HepG2 (cell line): Measurements from ENCODE around the gene MTIF2. TPM values are rescaled to one million over a fixed set of nuclear protein-coding genes. Genes with fewer than 3 reads are reported as not detected.

Source experiments
- DPF2 ChIP-seq: sonication (generic); formaldehyde crosslinking; IDR thresholded peaks from 2 replicates; pipeline ENCODE4 v1.4.0; 2020; ENCODE audit warnings: mild to moderate bottlenecking, low read depth, missing genetic modification reagents, borderline replicate concordance
- ETV5 ChIP-seq: IDR thresholded peaks from 2 replicates; pipeline ENCODE4 v1.6.1; 2018; ENCODE audit warnings: missing biosample characterization, missing genetic modification reagents, inconsistent platforms, borderline replicate concordance
- HNF4A ChIP-seq: sonication (generic); formaldehyde crosslinking; IDR thresholded peaks from 2 replicates; pipeline ENCODE4 v1.4.0; 2020; ENCODE audit warnings: missing genetic modification reagents
- MAX ChIP-seq: IDR thresholded peaks from 2 replicates; pipeline ENCODE4 v1.6.1; 2012; ENCODE audit warnings: inconsistent platforms
- NKX3-1 ChIP-seq: sonication (generic); formaldehyde crosslinking; IDR thresholded peaks from 2 replicates; pipeline ENCODE4 v1.5.0; 2020; ENCODE audit warnings: missing genetic modification reagents
- PPARG ChIP-seq: conservative IDR thresholded peaks from 2 replicates; pipeline ENCODE4 v1.6.1; 2016; ENCODE audit warnings: missing biosample characterization, missing genetic modification reagents
- RFX5 ChIP-seq: IDR thresholded peaks from 2 replicates; pipeline ENCODE4 v1.6.1; 2011; ENCODE audit warnings: low read depth, low read length, improper control_type of control experiment
- SOX13 ChIP-seq, 3 experiments: fragments of 450-650 bp in 1 of 3; sonication (generic) in 1 of 3; formaldehyde crosslinking in 1 of 3; IDR thresholded peaks in 2 of 3; conservative IDR thresholded peaks in 1 of 3; 2 replicates each; pipeline versions ENCODE4 v1.5.0 to v1.6.1; 2016 to 2020; ENCODE audit warnings: antibody characterized with exemption in 1 of 3, mild to moderate bottlenecking in 1 of 3, missing compliant biosample characterization in 1 of 3, missing genetic modification reagents in 1 of 3, moderate library complexity in 1 of 3
- TCF7 ChIP-seq: sonication (generic); IDR thresholded peaks from 2 replicates; pipeline ENCODE4 v1.6.1; 2016; ENCODE audit warnings: antibody characterized with exemption, low read depth
- ZBTB14 ChIP-seq: sonication (generic); formaldehyde crosslinking; IDR thresholded peaks from 2 replicates; pipeline ENCODE4 v1.4.0; 2020; ENCODE audit warnings: missing genetic modification reagents
- ZBTB38 ChIP-seq: sonication (generic); formaldehyde crosslinking; IDR thresholded peaks from 2 replicates; pipeline ENCODE4 v1.5.1; 2020; ENCODE audit warnings: mild to moderate bottlenecking, missing genetic modification reagents
- ZFP37 ChIP-seq: sonication (generic); formaldehyde crosslinking; IDR thresholded peaks from 2 replicates; pipeline ENCODE4 v1.4.0; 2020; ENCODE audit warnings: missing genetic modification reagents, borderline replicate concordance
- ZKSCAN5 ChIP-seq: sonication (generic); formaldehyde crosslinking; IDR thresholded peaks from 2 replicates; pipeline ENCODE4 v1.5.1; 2020; ENCODE audit warnings: mild to moderate bottlenecking, missing genetic modification reagents
- ZNF276 ChIP-seq: sonication (generic); formaldehyde crosslinking; IDR thresholded peaks from 2 replicates; pipeline ENCODE4 v1.4.0; 2020; ENCODE audit warnings: mild to moderate bottlenecking, low read depth, missing genetic modification reagents
- ZNF34 ChIP-seq: sonication (generic); formaldehyde crosslinking; IDR thresholded peaks from 2 replicates; pipeline ENCODE4 v1.4.0; 2020; ENCODE audit warnings: mild to moderate bottlenecking, missing genetic modification reagents, borderline replicate concordance
- ZNF350 ChIP-seq: sonication (generic); formaldehyde crosslinking; IDR thresholded peaks from 2 replicates; pipeline ENCODE4 v1.4.0; 2020; ENCODE audit warnings: mild to moderate bottlenecking, low read depth, missing genetic modification reagents, borderline replicate concordance
- ZNF383 ChIP-seq: sonication (generic); formaldehyde crosslinking; IDR thresholded peaks from 2 replicates; pipeline ENCODE4 v1.4.0; 2020; ENCODE audit warnings: missing genetic modification reagents, mild to moderate bottlenecking, borderline replicate concordance
- ZNF816 ChIP-seq: sonication (generic); formaldehyde crosslinking; IDR thresholded peaks from 2 replicates; pipeline ENCODE4 v1.8.0; 2022; ENCODE audit warnings: missing genetic modification reagents, mild to moderate bottlenecking, borderline replicate concordance
- polyA plus RNA-seq, 8 experiments: library from polyadenylated mRNA; depleted of rRNA in 3 of 8; stranded (reverse) in 7 of 8; unstranded in 1 of 8; fragments of >200 nt; fragmentation: Illumina TruSeq in 4 of 8; extraction: Trizol in 4 of 8; gene quantifications; 2 replicates each; pipeline versions ENCODE4 v1.2.1 to v1.2.3, GENCODE V29; 2011 to 2016; ENCODE audit warnings: low read depth in 4 of 8, missing spikeins in 1 of 8, mixed read lengths in 1 of 8; ENCODE audit not compliant: insufficient read depth in 1 of 8
- total RNA-seq, 5 experiments: library from RNA; depleted of rRNA; stranded (reverse); fragments of >200 nt; fragmentation: Illumina TruSeq; extraction: Trizol; gene quantifications; 2 replicates each; pipeline ENCODE4 v1.2.3, GENCODE V29; 2016; ENCODE audit warnings: low read depth in 1 of 5
- TF ChIP-seq, protein P1 (sequence below): sonication (generic); formaldehyde crosslinking; IDR thresholded peaks from 2 replicates; pipeline ENCODE4 v1.5.0; 2020; ENCODE audit warnings: missing genetic modification reagents
- TF ChIP-seq, protein P2 (sequence below): IDR thresholded peaks from 2 replicates; pipeline ENCODE4 v1.6.1; 2016; ENCODE audit warnings: low read depth, missing genetic modification reagents, missing compliant biosample characterization

Gene MTIF2
- total and polyA plus RNA-seq, 2 of the 13 experiments (the other 11 are each of a cell fraction or from before 2014, with no cell fraction given), result 32.1 to 92.1 TPM

DNA sequence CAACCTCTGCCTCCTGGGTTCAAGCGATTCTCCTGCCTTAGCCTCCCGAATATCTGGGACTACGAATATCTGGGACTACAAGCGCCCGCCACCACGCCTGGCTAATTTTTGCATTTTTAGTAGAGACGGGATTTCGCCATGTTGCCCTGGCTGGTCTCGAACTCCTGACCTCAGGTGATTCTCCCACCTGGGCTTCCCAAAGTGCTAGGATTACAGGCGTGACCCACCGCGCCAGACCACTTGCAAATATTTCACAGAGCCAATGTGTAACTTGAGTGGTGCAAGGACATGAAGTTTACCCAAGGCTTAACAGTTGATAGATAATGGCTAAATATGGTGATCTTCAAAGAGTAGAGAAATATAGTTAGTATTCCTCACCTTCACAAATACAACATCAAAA, 14.1 kb upstream of the MTIF2 start (continued):
- TF ChIP-seq ZFP37, result no peak
- no peak for TF ChIP-seq ZKSCAN5 (CRISPR knock-in tag)
- no peak for TF ChIP-seq MAX
- TF ChIP-seq ZNF383 (CRISPR knock-in tag), result no peak
- TF ChIP-seq, protein P1, sequence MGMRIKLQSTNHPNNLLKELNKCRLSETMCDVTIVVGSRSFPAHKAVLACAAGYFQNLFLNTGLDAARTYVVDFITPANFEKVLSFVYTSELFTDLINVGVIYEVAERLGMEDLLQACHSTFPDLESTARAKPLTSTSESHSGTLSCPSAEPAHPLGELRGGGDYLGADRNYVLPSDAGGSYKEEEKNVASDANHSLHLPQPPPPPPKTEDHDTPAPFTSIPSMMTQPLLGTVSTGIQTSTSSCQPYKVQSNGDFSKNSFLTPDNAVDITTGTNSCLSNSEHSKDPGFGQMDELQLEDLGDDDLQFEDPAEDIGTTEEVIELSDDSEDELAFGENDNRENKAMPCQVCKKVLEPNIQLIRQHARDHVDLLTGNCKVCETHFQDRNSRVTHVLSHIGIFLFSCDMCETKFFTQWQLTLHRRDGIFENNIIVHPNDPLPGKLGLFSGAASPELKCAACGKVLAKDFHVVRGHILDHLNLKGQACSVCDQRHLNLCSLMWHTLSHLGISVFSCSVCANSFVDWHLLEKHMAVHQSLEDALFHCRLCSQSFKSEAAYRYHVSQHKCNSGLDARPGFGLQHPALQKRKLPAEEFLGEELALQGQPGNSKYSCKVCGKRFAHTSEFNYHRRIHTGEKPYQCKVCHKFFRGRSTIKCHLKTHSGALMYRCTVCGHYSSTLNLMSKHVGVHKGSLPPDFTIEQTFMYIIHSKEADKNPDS (CRISPR knock-in tag), result no peak
- TF ChIP-seq ZNF34, result no peak
- no peak for TF ChIP-seq ZNF816 (CRISPR knock-in tag)
- no peak for TF ChIP-seq HNF4A
- no peak for TF ChIP-seq NKX3-1 (CRISPR knock-in tag)
- TF ChIP-seq ZNF350, result no peak
- TF ChIP-seq PPARG (CRISPR knock-in tag), result no peak
- TF ChIP-seq ETV5 (CRISPR knock-in tag), result no peak
- no peak for TF ChIP-seq RFX5
- TF ChIP-seq TCF7, result 0 out of 2 replicates have a peak, but pooled peaks have one; percentile 22
- peak; percentile 26; the same call in 1 of the 2 replicates for TF ChIP-seq ZBTB38 (CRISPR knock-in tag)
- no peak for TF ChIP-seq ZNF276 (CRISPR knock-in tag)
- no peak for TF ChIP-seq DPF2
- TF ChIP-seq ZBTB14 (CRISPR knock-in tag), result no peak
- TF ChIP-seq, protein P2, sequence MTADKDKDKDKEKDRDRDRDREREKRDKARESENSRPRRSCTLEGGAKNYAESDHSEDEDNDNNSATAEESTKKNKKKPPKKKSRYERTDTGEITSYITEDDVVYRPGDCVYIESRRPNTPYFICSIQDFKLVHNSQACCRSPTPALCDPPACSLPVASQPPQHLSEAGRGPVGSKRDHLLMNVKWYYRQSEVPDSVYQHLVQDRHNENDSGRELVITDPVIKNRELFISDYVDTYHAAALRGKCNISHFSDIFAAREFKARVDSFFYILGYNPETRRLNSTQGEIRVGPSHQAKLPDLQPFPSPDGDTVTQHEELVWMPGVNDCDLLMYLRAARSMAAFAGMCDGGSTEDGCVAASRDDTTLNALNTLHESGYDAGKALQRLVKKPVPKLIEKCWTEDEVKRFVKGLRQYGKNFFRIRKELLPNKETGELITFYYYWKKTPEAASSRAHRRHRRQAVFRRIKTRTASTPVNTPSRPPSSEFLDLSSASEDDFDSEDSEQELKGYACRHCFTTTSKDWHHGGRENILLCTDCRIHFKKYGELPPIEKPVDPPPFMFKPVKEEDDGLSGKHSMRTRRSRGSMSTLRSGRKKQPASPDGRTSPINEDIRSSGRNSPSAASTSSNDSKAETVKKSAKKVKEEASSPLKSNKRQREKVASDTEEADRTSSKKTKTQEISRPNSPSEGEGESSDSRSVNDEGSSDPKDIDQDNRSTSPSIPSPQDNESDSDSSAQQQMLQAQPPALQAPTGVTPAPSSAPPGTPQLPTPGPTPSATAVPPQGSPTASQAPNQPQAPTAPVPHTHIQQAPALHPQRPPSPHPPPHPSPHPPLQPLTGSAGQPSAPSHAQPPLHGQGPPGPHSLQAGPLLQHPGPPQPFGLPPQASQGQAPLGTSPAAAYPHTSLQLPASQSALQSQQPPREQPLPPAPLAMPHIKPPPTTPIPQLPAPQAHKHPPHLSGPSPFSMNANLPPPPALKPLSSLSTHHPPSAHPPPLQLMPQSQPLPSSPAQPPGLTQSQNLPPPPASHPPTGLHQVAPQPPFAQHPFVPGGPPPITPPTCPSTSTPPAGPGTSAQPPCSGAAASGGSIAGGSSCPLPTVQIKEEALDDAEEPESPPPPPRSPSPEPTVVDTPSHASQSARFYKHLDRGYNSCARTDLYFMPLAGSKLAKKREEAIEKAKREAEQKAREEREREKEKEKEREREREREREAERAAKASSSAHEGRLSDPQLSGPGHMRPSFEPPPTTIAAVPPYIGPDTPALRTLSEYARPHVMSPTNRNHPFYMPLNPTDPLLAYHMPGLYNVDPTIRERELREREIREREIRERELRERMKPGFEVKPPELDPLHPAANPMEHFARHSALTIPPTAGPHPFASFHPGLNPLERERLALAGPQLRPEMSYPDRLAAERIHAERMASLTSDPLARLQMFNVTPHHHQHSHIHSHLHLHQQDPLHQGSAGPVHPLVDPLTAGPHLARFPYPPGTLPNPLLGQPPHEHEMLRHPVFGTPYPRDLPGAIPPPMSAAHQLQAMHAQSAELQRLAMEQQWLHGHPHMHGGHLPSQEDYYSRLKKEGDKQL (CRISPR knock-in tag), result no peak
- TF ChIP-seq SOX13 (IDR thresholded peaks at IDR 0.05), result no peak
- TF ChIP-seq SOX13 (CRISPR knock-in tag; conservative IDR thresholded peaks at IDR 0.05 in 1 of 2, IDR thresholded peaks at IDR 0.05 in 1 of 2), result no peak
